Left colon (tissue), 2 donors: ENCODE measurements around the gene BEGAIN. TPM values are rescaled to one million over a fixed set of nuclear protein-coding genes. Genes with fewer than 3 reads are reported as not detected.

Source experiments
- ATAC-seq: fragments of 200-7000 bp; cut with Tn5 transposase; one replicate; pipeline ENCODE4 v1.9.1; 2020; ENCODE audit warnings: mild to moderate bottlenecking, moderate library complexity
- DNase-seq, 2 donors: peaks; one replicate each; pipeline ENCODE4 v3.0.0-alpha.2; 2020
- intact Hi-C, 2 donors: fragments of 100-400 bp; cut with DNase I in 1 of 2; cut with micrococcal nuclease in 1 of 2; formaldehyde crosslinking; loops; one replicate each; pipeline versions ENCODE4 v1.11.2 to v1.14.0; 2022; cut with DNase I, micrococcal nuclease
- total RNA-seq, 2 donors: library from RNA; stranded (reverse); fragmentation: NEBNext Ultra II Directional; extraction: Animal tissue kit (Norgen Biotek cat#: 25700); gene quantifications; one replicate each; pipeline ENCODE4 v1.2.1, GENCODE V29; 2021
- donor health status: DM: no; HTN: no; CAD: no.
- donor health status: DM: yes; HTN: yes; CAD: no.

Gene BEGAIN
- total RNA-seq, 2 donors from 2014 or later, result 1.4 to 2.0 TPM

GRCh38 chr14:100574642-100575031, 12.6 kb downstream of the BEGAIN start:
- intact Hi-C loops, result no loop called here
- ATAC-seq (no peak), DNase-seq (no peak)

- intact Hi-C loops, result no loop called here
- DNase-seq, result no peak
- no peak for ATAC-seq
These were observed 13.2 kb downstream of the BEGAIN start for GRCh38 chr14:100573757-100574641.

GRCh38 chr14:100573002-100573756, 14.0 kb downstream of the BEGAIN start:
- ATAC-seq, result no peak
- intact Hi-C loops, result no loop called here
- DNase-seq, result no peak

- ATAC-seq (no peak), DNase-seq (no peak)
- intact Hi-C loops, result no loop called here
These were observed 14.7 kb downstream of the BEGAIN start for GRCh38 chr14:100572543-100572942.

DNA sequence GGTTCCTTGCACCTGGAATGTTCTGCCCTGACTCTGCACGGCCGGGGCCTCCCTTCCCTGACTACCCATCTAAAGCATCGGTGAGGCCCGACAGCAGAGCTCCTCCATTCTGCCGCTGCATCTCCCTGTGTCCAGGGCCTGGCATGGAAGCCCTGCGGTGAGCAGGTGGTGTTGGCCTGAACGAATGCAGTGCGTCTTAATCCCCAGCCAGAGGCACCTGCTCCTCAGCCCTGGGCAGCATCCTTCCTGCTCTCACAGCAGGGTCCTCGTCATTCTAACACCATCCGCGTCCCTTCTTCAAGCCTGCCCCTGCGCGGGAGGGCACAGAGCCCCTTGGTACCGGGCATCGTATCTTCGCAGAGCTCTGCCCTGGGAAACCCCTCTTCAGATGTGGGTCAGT, 15.4 kb downstream of the BEGAIN start:
- intact Hi-C loops, result no loop called here
- no peak for ATAC-seq
- DNase-seq, result no peak

- DNase-seq (no peak), ATAC-seq (no peak)
- intact Hi-C loops, result no loop called here
These were observed 16.3 kb downstream of the BEGAIN start for GRCh38 chr14:100570726-100571454.

DNA sequence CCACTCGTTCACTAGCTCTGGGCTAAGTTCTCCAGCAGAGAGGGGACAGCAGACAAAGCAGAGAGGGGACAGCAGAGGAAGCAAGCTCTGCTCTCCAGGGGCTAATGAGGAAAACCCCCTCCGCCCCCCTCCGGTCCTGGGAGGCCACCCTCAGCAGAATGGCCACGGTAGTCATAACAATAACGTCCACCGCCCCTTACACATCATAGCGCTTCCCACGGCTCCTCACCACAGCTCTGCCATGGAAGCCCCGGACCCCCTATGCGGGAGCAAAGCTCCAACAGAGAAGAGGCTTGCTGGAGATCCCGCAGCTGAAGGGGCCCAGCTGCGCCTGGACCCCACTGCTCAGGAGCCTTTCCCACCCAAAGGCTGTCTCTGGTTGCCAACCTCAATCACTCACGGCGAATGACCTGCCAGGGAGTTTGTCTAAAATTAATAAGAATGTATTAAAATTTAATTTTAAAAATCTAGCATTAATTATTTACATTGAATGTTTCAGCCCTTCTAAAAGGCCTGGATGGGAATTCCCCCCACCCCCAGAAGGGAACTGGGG, 17.4 kb downstream of the BEGAIN start:
- ATAC-seq, result no peak
- DNase-seq, result no peak
- intact Hi-C loops, result no loop called here

DNA sequence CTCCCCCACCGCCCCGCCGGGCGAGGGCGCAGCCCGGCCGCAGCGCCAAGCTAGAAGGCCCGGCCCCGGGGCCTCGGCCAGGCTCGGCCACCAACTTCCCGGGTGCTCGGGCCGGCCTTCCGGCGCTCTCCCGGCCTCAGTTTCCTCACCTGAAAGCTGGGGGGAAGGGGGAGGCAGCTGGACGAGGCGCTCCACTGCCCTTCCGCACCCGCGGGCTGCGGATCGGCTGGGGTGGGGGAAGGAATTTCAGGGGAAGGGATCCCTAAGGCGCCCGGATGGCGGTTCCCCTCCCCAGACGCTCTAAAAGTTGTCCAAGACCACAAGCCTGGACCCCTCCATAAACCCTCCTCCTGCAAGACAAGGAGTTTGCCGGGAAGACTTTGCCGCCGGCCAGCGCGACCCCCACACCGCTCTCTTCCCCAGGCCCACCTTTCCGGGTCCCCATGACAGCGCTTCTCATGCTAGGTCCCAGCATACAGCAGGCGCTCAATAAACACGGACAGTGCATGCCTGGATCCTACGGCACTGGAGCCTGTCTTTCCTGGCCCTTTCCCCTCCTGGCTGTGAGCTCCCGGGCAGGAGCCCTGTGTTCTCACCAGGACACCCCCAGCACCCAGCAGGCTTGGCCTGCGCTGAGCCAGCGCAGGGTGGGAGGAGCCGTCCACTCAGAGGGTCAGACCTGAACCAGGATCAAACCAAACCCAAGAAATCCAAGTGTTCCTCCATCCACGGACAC, 18.1 kb downstream of the BEGAIN start:
- DNase-seq (no peak), ATAC-seq (no peak)
- intact Hi-C loops, result no loop called here

GRCh38 chr14:100568164-100568997, 18.8 kb downstream of the BEGAIN start:
- no peak for ATAC-seq
- no peak for DNase-seq
- intact Hi-C loops, result no loop called here

DNA sequence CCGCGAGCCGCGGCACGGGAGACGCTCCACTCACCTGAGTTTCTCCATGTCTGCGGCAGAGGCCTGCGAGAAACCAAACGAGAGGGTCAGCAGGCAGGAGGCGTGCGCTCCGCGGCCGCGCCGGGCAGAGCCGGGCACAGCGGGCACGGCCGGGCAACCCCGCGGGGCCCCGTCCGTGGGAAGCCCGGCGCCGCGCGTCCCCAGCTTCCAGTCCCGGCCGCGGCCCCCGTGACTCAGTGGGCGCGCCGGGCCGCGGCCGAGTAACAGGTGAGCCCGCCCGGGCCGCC, 19.4 kb downstream of the BEGAIN start:
- no peak for ATAC-seq

DNA sequence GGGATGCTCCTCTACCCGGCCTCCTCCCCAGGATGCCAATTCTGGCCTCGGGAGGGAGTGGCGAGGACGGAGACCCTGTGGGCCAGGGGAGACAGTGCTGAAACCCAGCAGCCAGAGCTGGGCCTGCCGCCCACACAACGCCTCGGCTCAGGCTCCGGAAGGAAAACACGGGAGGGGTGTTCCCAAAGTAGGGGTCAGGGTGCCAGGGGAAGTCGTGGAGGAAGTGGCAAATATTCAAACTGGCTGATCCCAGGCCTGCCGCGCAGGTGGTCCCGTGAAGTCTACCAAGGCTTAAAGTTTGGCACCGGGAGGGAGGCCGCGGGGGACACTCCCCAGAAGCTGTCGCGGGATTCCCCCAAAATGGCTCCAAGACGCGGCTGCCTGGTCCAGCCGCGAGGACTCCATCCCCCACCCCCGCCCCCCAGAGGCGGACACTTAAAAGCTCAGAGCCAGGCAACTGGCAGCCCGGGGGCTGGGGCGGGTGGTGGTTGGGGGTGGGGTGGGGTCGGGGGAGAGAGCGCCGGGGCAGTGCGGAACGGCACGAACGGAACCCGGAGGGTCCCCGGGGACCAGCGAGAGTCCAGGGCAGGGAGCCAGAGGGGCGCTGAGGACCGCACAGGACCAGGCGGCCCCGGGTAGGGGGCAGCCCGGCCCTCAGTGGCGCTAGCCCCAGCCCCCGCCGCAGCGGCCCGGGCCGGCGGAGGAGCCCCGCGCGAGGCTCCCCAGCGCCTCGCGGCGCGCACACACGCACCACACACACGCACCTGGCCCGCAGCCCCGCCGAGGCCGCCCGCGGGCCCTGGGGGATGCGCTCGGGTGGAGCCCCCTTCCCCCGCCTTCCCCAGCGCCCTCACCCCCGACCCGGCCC, 20.0 kb downstream of the BEGAIN start:
- peak; percentile 4 for ATAC-seq
- no peak for DNase-seq
- intact Hi-C loops, result no loop called here

More for the DNA sequence above, 19.4 kb downstream of the BEGAIN start:
- intact Hi-C loops, result no loop called here
- no peak for DNase-seq

GRCh38 chr14:100566586-100566985, 20.6 kb downstream of the BEGAIN start:
- intact Hi-C loops, result no loop called here
- DNase-seq (no peak), ATAC-seq (no peak)

DNA sequence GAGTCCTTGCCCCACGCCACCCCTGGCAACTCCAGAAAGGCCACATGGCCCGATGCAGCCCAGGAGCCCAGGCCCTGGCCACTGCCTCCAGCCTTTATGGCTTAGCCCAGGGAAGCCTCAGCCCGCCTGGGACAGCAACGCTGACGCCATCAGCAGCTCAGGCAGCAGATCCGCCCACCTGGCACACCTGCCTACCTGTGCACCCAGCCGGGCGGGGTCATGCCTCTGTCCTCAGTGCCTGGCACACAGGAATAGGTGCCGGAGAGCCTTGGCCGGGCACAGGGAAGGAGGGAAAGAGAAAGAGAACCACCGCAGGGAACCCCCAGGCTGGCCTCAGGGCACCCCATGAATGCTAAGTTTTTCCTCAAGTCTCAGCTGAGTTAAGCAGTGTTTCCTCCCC, 21.1 kb downstream of the BEGAIN start:
- intact Hi-C loops, result no loop called here
- DNase-seq, result peak; percentile 85
- peak; percentile 97 for ATAC-seq

- no peak for DNase-seq
- no peak for ATAC-seq
- intact Hi-C loops, result no loop called here
These were observed 21.6 kb downstream of the BEGAIN start for GRCh38 chr14:100565650-100566049.

- DNase-seq (no peak), ATAC-seq (no peak)
- intact Hi-C loops, result no loop called here
These were observed 22.7 kb downstream of the BEGAIN start for GRCh38 chr14:100564512-100564911.

DNA sequence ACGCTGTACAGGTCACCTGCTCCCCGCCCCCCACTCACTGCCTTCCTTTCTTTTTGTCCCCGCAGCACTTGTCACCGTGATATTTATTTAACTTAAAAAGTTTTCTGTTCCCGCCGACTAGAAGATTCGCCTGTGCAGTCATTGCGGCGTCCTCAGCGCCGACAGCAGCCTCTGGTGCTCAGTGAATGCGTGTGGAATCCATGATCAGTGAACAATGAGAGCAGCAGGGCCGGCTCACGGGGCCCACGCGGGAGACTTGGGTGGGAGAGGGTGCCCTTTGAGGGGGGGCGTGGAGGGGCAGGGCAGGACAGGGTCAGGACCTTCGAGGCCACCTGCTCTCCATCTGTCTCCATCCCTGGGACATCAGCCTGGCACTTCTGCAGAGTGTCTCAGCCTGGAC, 24.5 kb downstream of the BEGAIN start:
- ATAC-seq, result no peak
- DNase-seq, result no peak
- intact Hi-C loops, result no loop called here

DNA sequence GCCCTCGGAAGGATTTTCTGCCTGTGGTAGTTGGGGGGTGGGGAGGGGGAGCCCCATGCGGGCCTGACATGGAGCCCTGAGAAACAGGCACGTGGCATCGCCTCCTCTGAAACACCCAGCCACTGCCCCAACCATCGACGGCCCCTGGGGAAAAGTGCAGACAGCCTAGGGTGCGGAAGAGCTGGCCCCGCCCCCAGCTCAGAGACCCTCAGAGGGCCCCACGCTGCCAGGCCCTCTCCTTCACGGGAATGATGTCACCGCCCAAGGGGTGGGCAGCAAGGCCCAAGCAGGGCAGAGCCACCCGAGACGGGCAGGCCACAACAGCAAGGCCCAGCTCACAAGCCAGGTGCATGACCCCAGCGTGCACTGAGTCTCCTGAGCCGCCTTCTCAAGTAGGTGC, 26.2 kb downstream of the BEGAIN start:
- intact Hi-C loops, result no loop called here
- DNase-seq, result no peak
- ATAC-seq, result no peak
